ENCODE measurements around the gene TEX30.

GRCh38 chr13:102777736-102778135 lies 4.2 kb upstream of the TEX30 start:
- TF ChIP-seq, protein P1, sequence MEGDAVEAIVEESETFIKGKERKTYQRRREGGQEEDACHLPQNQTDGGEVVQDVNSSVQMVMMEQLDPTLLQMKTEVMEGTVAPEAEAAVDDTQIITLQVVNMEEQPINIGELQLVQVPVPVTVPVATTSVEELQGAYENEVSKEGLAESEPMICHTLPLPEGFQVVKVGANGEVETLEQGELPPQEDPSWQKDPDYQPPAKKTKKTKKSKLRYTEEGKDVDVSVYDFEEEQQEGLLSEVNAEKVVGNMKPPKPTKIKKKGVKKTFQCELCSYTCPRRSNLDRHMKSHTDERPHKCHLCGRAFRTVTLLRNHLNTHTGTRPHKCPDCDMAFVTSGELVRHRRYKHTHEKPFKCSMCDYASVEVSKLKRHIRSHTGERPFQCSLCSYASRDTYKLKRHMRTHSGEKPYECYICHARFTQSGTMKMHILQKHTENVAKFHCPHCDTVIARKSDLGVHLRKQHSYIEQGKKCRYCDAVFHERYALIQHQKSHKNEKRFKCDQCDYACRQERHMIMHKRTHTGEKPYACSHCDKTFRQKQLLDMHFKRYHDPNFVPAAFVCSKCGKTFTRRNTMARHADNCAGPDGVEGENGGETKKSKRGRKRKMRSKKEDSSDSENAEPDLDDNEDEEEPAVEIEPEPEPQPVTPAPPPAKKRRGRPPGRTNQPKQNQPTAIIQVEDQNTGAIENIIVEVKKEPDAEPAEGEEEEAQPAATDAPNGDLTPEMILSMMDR (IDR thresholded peaks at IDR 0.05): no peak
- TF ChIP-seq ZFX (IDR thresholded peaks at IDR 0.05; ENCODE audit: borderline replicate concordance): no peak

Measured in 22Rv1 (cell line).